HepG2 (cell line): ENCODE measurements around the gene WTAP. TPM values are rescaled to one million over a fixed set of nuclear protein-coding genes. Genes with fewer than 3 reads are reported as not detected.

Experiments used
- ATAC-seq: fragments of 200-7000 bp; cut with Tn5 transposase; 3 replicates; pipeline ENCODE4 v1.9.1; 2020; ENCODE audit warnings: mild to moderate bottlenecking, moderate library complexity
- BruUV-seq: library from RNA; stranded (reverse); fragments of 400-500 nt; replicated peaks from 2 replicates; lab custom pipeline; 2021; lab: Mats Ljungman, UMichigan
- CTCF ChIA-PET: fragments of 300-600 bp; formaldehyde crosslinking; extraction: SDS; loops from one replicate; lab custom pipeline; 2021; ENCODE audit warnings: low total read pairs, inconsistent platforms, low intra/inter-chr PET ratio; lab: Yijun Ruan, JAX
- POLR2A ChIA-PET: fragments of 350-600 bp; sonication (Branson Sonifier 250); formaldehyde crosslinking; loops from one replicate; lab custom pipeline; 2020; ENCODE audit warnings: antibody characterized with exemption, inconsistent platforms; lab: Yijun Ruan, JAX
- DNase-seq: peaks from one replicate; pipeline ENCODE4 v3.0.0-alpha.2; 2015; ENCODE audit warnings: low spot score
- FAIRE-seq: peaks from 3 replicates; lab custom pipeline; 2011; peaks lifted over from hg19 to GRCh38; lab: Jason Lieb, UNC
- H2AFZ ChIP-seq: one replicate; pipeline ENCODE4 v1.6.1; 2011; ENCODE audit warnings: low read length, inconsistent platforms
- H3K27ac ChIP-seq: fragments of 300-600 bp; 3 replicates; pipeline ENCODE4 v1.8.0; 2011; ENCODE audit warnings: mixed run types, mild to moderate bottlenecking, mixed read lengths, low read length, inconsistent platforms; ENCODE audit not compliant: insufficient read depth; ENCODE audit errors: extremely low read length
- H3K27me3 ChIP-seq, 2 experiments: fragments of 200-600 bp in 1 of 2; 2 replicates in 1 of 2; 3 replicates in 1 of 2; pipeline versions ENCODE4 v1.6.0 to v1.8.0; 2011; ENCODE audit warnings: low read length in 2 of 2, mild to moderate bottlenecking in 2 of 2, moderate library complexity in 2 of 2, inconsistent platforms in 1 of 2; ENCODE audit not compliant: insufficient read depth in 2 of 2, control insufficient read depth in 1 of 2
- H3K36me3 ChIP-seq, 2 experiments: fragments of 200-600 bp in 1 of 2; replicated peaks in 1 of 2; 2 replicates in 1 of 2; 3 replicates in 1 of 2; pipeline versions ENCODE4 v1.5.1 to v1.8.0; 2011; ENCODE audit warnings: low read length in 2 of 2, inconsistent platforms in 1 of 2; ENCODE audit not compliant: insufficient read depth in 2 of 2, control insufficient read depth in 1 of 2
- H3K4me1 ChIP-seq: 2 replicates; pipeline ENCODE4 v1.5.1; 2012; ENCODE audit warnings: low read length, inconsistent platforms; ENCODE audit not compliant: insufficient read depth
- H3K4me2 ChIP-seq: 2 replicates; pipeline ENCODE4 v1.6.0; 2011; ENCODE audit warnings: low read depth, low read length, inconsistent platforms
- H3K4me3 ChIP-seq, 3 experiments: fragments of 200-600 bp in 1 of 3; sonication (generic), shearing (Covaris generic) in 1 of 3; replicated peaks in 1 of 3; 2 replicates each; pipeline ENCODE4 v1.5.1; 2011 to 2016; ENCODE audit warnings: low read length in 3 of 3, inconsistent platforms in 2 of 3, low read depth in 2 of 3, mild to moderate bottlenecking in 2 of 3, control low read depth in 1 of 3, mixed read lengths in 1 of 3; ENCODE audit not compliant: insufficient read depth in 1 of 3
- H3K79me2 ChIP-seq: one replicate; pipeline ENCODE4 v1.6.1; 2011; ENCODE audit warnings: low read length, inconsistent platforms; ENCODE audit not compliant: insufficient read depth
- H3K9ac ChIP-seq: 2 replicates; pipeline ENCODE4 v1.6.0; 2011; ENCODE audit warnings: mild to moderate bottlenecking, low read depth, low read length, inconsistent platforms; ENCODE audit not compliant: insufficient read depth
- H3K9me3 ChIP-seq: 2 replicates; pipeline ENCODE4 v1.5.1; 2012; ENCODE audit warnings: mild to moderate bottlenecking, low read length
- H4K20me1 ChIP-seq: 2 replicates; pipeline ENCODE4 v1.6.0; 2011; ENCODE audit warnings: inconsistent platforms, mild to moderate bottlenecking, low read length, moderate library complexity; ENCODE audit not compliant: insufficient read depth
- CEBPB ChIP-seq: IDR thresholded peaks from 2 replicates; pipeline ENCODE4 v1.6.1; 2011; ENCODE audit warnings: low read depth, low read length, improper control_type of control experiment, borderline replicate concordance
- E2F1 ChIP-seq: sonication (generic); formaldehyde crosslinking; IDR thresholded peaks from 2 replicates; pipeline ENCODE4 v1.5.0; 2020; ENCODE audit warnings: missing genetic modification reagents
- NFE2 ChIP-seq: sonication (generic); formaldehyde crosslinking; IDR thresholded peaks from 2 replicates; pipeline ENCODE4 v1.4.0; 2020; ENCODE audit warnings: missing genetic modification reagents
- RBFOX2 ChIP-seq: fragments of 200-400 bp; formaldehyde crosslinking; IDR thresholded peaks from 2 replicates; pipeline ENCODE4 v1.6.1; 2017; ENCODE audit warnings: low read depth, mild to moderate bottlenecking, low read length
- RBM22 ChIP-seq: fragments of 200-400 bp; formaldehyde crosslinking; optimal IDR thresholded peaks from 2 replicates; pipeline ENCODE3; 2017; ENCODE audit warnings: mild to moderate bottlenecking, low read length, moderate library complexity
- TAF1 ChIP-seq: sonication (generic); formaldehyde crosslinking; IDR thresholded peaks from 2 replicates; pipeline ENCODE4 v1.4.0; 2020; ENCODE audit warnings: missing genetic modification reagents
- ZBTB46 ChIP-seq: sonication (generic); formaldehyde crosslinking; IDR thresholded peaks from 2 replicates; pipeline ENCODE4 v1.4.0; 2020; ENCODE audit warnings: mild to moderate bottlenecking, missing genetic modification reagents, borderline replicate concordance
- ZFP91 ChIP-seq: sonication (generic); formaldehyde crosslinking; IDR thresholded peaks from 2 replicates; pipeline ENCODE4 v1.9.0; 2022; ENCODE audit warnings: missing genetic modification reagents, mild to moderate bottlenecking, borderline replicate concordance
- ZMYM3 ChIP-seq: sonication (generic); formaldehyde crosslinking; IDR thresholded peaks from 2 replicates; pipeline ENCODE4 v1.5.1; 2020; ENCODE audit warnings: mild to moderate bottlenecking, missing genetic modification reagents
- ZNF558 ChIP-seq: sonication (generic); formaldehyde crosslinking; IDR thresholded peaks from 2 replicates; pipeline ENCODE4 v1.9.0; 2022; ENCODE audit warnings: mild to moderate bottlenecking, missing genetic modification reagents, borderline replicate concordance
- ZNF629 ChIP-seq: sonication (generic); formaldehyde crosslinking; conservative IDR thresholded peaks from 2 replicates; pipeline ENCODE4 v1.5.0; 2020; ENCODE audit warnings: missing genetic modification reagents
- WGBS: methylation state at CpG from one replicate; pipeline ENCODE4 v1.1.6; 2017; ENCODE audit warnings: low lambda C conversion rate; 5-methylcytosine and 5-hydroxymethylcytosine counted together
- in situ Hi-C: cut with HindIII; loops from 2 replicates; pipeline ENCODE4 v1.10.0; 2017; ENCODE audit warnings: low pct_unique_long_range_greater_than_20kb; ENCODE audit not compliant: extremely low pct_ligation_motif_present
- intact Hi-C: fragments of 100-400 bp; cut with micrococcal nuclease; formaldehyde crosslinking; loops from one replicate; pipeline ENCODE4 v1.10.0; 2022; ENCODE audit not compliant: unreplicated experiment
- polyA plus RNA-seq, 8 experiments: library from polyadenylated mRNA; depleted of rRNA in 3 of 8; stranded (reverse) in 7 of 8; unstranded in 1 of 8; fragments of >200 nt; fragmentation: Illumina TruSeq in 4 of 8; extraction: Trizol in 4 of 8; gene quantifications; 2 replicates each; pipeline versions ENCODE4 v1.2.1 to v1.2.3, GENCODE V29; 2011 to 2016; ENCODE audit warnings: low read depth in 4 of 8, missing spikeins in 1 of 8, mixed read lengths in 1 of 8; ENCODE audit not compliant: insufficient read depth in 1 of 8
- total RNA-seq, 5 experiments: library from RNA; depleted of rRNA; stranded (reverse); fragments of >200 nt; fragmentation: Illumina TruSeq; extraction: Trizol; gene quantifications; 2 replicates each; pipeline ENCODE4 v1.2.3, GENCODE V29; 2016; ENCODE audit warnings: low read depth in 1 of 5

Gene WTAP
- total and polyA plus RNA-seq, 2 of the 13 experiments (the other 11 are each of a cell fraction or from before 2014, with no cell fraction given): 31.6 to 167 TPM

- no peak overlapping the region for H3K4me2 ChIP-seq
- DNase-seq: no peak
- POLR2A ChIA-PET: interaction anchor here (1.1 to 1.4 kb wide), 4 partner anchors 11 to 295 kb away, joined by 3 to 8 read pairs (median 4); partner anchors contain the start of gene SOD2
- peaks cover 6% of the 10 kb centered on the region for H3K79me2 ChIP-seq
- BruUV-seq: no TSS peak
- H2AFZ ChIP-seq: no peak overlapping the region
- WGBS: 98% methylated on average over 3 of the region's 3 CpGs
- peaks cover 17 to 40% of the 10 kb centered on the region in 2 experiments for H3K36me3 ChIP-seq
- H3K27ac ChIP-seq: no peak overlapping the region
- CTCF ChIA-PET: no interaction called here
- H3K4me1 ChIP-seq: peaks cover 1% of the 10 kb centered on the region; the same call in 1 of the 2 replicates
- H3K9ac ChIP-seq: no peak overlapping the region
- H3K4me3 ChIP-seq: no peak overlapping the region
- H3K27me3 ChIP-seq: no peaks in the 10 kb centered on the region
- no peaks in the 10 kb centered on the region for H3K9me3 ChIP-seq
- peaks cover 29% of the 10 kb centered on the region for H4K20me1 ChIP-seq
- in situ Hi-C loops (no loop called here), intact Hi-C loops (no loop called here)
- no peak; the same call in 2 of the 3 replicates for ATAC-seq
- FAIRE-seq: no peak
- TF ChIP-seq RBFOX2: 0 out of 2 replicates have a peak, but pooled peaks have one; percentile 29
- peak; percentile 56 for TF ChIP-seq RBM22
- no peak for TF ChIP-seq NFE2
These were observed 48.7 kb upstream of the WTAP start for GRCh38 chr6:159678574-159678973.

GRCh38 chr6:159679091-159680077, 47.9 kb upstream of the WTAP start:
- ChIA-PET POLR2A (interaction anchor here (0.7 to 1.4 kb wide), 3 partner anchors 9 to 14 kb away, joined by 3 to 5 read pairs (median 5); partner anchors contain the start of gene SOD2), CTCF (no interaction called here)
- intact Hi-C loops: no loop called here
- Histone ChIP-seq H3K9ac (no peak overlapping the region), H3K4me1 (peaks cover 9% of the 10 kb centered on the region), H3K27me3 (no peaks in the 10 kb centered on the region), H2AFZ (no peak overlapping the region), H3K4me3 (no peak overlapping the region), H3K36me3 (peaks cover 19 to 47% of the 10 kb centered on the region in 2 experiments), H3K4me2 (no peak overlapping the region), H3K9me3 (no peaks in the 10 kb centered on the region), H4K20me1 (peaks cover 29% of the 10 kb centered on the region), H3K79me2 (peaks cover 11% of the 10 kb centered on the region), H3K27ac (no peak overlapping the region)
- no peak for FAIRE-seq
- in situ Hi-C loops: no loop called here
- 96% methylated on average over 5 of the region's 5 CpGs for WGBS
- DNase-seq: no peak
- ATAC-seq: no peak
- no TSS peak for BruUV-seq
- TF ChIP-seq TAF1 (CRISPR knock-in tag): no peak
- no peak for TF ChIP-seq ZNF558
- TF ChIP-seq ZMYM3: no peak
- TF ChIP-seq CEBPB: no peak
- TF ChIP-seq E2F1 (CRISPR knock-in tag): no peak
- no peak for TF ChIP-seq ZBTB46 (CRISPR knock-in tag)
- TF ChIP-seq ZFP91 (CRISPR knock-in tag): no peak
- TF ChIP-seq ZNF629 (CRISPR knock-in tag): no peak
